Measurements from ENCODE around the gene MGAT3. TPM values are rescaled to one million over a fixed set of nuclear protein-coding genes. Genes with fewer than 3 reads are reported as not detected.
"Not testable (repeated sequence)": the region's sequence is repeated elsewhere in the genome, so short reads cannot be mapped to it uniquely, and the experiment has no call there.

The MGAT3 gene, protein sequence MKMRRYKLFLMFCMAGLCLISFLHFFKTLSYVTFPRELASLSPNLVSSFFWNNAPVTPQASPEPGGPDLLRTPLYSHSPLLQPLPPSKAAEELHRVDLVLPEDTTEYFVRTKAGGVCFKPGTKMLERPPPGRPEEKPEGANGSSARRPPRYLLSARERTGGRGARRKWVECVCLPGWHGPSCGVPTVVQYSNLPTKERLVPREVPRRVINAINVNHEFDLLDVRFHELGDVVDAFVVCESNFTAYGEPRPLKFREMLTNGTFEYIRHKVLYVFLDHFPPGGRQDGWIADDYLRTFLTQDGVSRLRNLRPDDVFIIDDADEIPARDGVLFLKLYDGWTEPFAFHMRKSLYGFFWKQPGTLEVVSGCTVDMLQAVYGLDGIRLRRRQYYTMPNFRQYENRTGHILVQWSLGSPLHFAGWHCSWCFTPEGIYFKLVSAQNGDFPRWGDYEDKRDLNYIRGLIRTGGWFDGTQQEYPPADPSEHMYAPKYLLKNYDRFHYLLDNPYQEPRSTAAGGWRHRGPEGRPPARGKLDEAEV
- polyA plus RNA-seq = under 1 TPM; 0.28 to 0.36 TPM

DNA sequence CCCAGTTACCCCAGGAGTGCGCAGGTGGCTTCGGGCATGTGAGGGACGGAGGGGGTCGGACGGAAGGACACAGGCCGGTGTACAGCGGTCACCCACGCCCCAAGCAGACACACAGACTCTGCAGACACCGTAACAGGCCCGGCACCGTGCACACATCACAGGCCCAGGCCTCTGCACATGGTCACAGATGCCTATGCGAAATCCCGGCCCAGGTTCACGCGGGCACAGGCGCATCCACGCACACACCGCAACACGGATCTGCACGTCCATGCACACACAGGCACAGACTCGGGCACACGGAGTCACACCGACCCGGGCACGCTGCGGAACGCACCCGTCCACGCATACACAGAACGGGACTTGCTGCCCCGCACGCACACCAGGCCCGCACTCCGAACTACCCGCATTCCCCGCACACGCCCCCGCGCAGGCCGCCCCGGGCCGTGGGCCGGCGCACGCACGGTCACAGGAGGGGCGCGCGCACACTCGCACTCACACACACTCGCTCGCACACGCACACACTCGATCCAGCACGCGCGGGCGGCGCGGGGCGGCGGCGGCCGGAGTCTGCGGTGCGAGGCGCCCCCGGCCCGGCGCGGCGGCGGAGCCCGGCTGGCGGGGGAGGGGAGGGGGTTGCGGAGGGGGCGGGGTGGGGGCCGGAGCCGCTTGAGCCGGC, at the start of gene MGAT3:
Gene MGAT3 (plus strand): TSS at position 491 of the 676 bp plus-strand sequence. CDS start 30,336 bp downstream, outside the sequence.
- Histone ChIP-seq H3K27ac (ENCODE audit: low read depth in 2 of 2, low read length in 1 of 2) (no peak within 1 kb of the TSS), H3K27me3 (ENCODE audit: control insufficient read depth in 1 of 2, insufficient read depth in 2 of 2, low read length in 2 of 2) (peaks cover 0 to 10% of the 10 kb centered on the region in 2 donors)

DNA sequence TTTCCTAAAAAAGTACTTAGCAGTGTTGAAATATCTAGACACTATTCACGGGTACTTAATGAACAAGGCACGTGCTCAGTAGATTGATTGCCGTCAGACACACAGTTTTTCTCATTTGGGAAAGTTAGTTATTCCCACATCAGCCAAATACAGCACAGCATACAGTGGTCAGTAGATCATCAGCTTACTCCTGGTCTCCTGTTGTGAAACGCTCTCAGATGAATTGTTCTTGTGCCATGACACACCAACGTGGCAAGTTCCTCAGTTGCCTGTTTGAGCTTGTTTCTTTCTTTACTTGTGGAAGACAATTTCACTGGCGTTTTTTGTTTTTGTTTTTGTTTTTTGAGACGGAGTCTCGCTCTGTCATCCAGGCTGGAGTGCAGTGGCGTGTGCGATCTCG, 48.6 kb upstream of the MGAT3 start:
- WGBS, 2 donors = 68 to 75% methylated on average over 11 of the region's 11 CpGs
- Histone ChIP-seq H3K9me3 (ENCODE audit: control insufficient read depth in 2 of 2, insufficient read depth in 1 of 2, low read depth in 1 of 2, low read length in 1 of 2) (no peaks in the 10 kb centered on the region), H3K27ac (ENCODE audit: low read depth in 2 of 2, low read length in 1 of 2) (peak overlapping the region in 1 of 2 donors; percentile 42), H3K4me3 (ENCODE audit: low read depth in 1 of 2, low read length in 2 of 2) (no peak overlapping the region), H3K4me1 (ENCODE audit: control insufficient read depth in 2 of 2, insufficient read depth in 2 of 2, low read length in 1 of 2) (no peaks in the 10 kb centered on the region), H3K36me3 (ENCODE audit: control insufficient read depth in 2 of 2, insufficient read depth in 2 of 2, low read length in 1 of 2) (no peaks in the 10 kb centered on the region), H3K27me3 (ENCODE audit: control insufficient read depth in 1 of 2, insufficient read depth in 2 of 2, low read length in 2 of 2) (no peaks in the 10 kb centered on the region)

More for the DNA sequence above, at the start of gene MGAT3:
- WGBS, 2 donors = 27 to 43% methylated on average over 48 to 76 of the region's 80 CpGs
- H3K4me3 ChIP-seq (ENCODE audit: low read depth in 1 of 2, low read length in 2 of 2) = peak within 1 kb of the TSS; percentile 40 to 47
- peaks cover 0 to 4% of the 10 kb centered on the region in 2 donors for H3K9me3 ChIP-seq (ENCODE audit: control insufficient read depth in 2 of 2, insufficient read depth in 1 of 2, low read depth in 1 of 2, low read length in 1 of 2)
- H3K4me1 ChIP-seq (ENCODE audit: control insufficient read depth in 2 of 2, insufficient read depth in 2 of 2, low read length in 1 of 2) = peaks cover 4 to 15% of the 10 kb centered on the region in 2 donors
- no peaks in the 10 kb centered on the region for H3K36me3 ChIP-seq (ENCODE audit: control insufficient read depth in 2 of 2, insufficient read depth in 2 of 2, low read length in 1 of 2)

DNA sequence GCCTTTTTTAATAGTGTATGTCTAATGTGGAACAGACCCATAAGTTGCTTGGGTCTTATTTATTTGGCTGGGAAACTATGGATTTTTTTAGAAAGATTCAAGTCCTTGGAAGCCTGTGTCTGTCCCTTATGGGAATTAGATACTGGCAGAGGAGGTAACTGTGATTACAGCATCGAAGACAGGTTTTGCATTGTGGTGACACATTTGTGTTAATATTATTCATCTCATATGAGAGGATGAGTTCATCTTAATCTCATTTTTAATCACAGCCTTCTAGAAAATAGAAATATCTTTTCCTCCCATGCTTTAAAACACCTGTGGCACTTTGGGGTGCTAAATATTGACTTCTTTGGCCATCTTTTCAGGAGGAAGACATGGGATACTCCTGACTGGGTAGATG, 48.0 kb upstream of the MGAT3 start:
- no peak overlapping the region for H3K27ac ChIP-seq (ENCODE audit: low read depth in 2 of 2, low read length in 1 of 2)

DNA sequence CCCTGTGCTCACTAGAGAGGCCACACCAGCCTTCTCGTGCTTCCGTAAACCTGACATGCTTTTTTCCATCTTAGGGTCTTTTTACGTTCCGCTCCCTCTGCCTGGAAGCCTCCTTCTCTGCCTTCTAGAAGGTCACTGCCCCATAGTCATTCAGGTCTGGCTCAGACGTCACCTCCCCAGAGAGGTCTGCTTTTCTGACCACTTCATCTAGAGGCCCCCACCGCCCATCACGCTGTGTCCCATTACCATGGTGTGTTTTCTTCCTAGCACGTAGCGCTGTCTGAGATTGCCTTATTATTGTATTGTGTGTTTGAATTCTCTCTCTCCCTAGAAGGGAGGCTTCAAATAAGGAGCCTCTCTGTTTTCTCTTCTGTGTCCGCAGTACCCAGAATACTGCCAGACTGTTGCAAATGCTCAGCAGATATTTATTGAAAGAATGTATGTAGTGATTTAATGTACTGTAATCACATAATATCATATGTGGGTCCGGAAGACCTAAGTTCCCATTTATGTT, 47.2 kb upstream of the MGAT3 start:
- H3K27ac ChIP-seq (ENCODE audit: low read depth in 2 of 2, low read length in 1 of 2) = no peak overlapping the region

More for the DNA sequence above, 48.0 kb upstream of the MGAT3 start:
- H3K27me3 ChIP-seq (ENCODE audit: control insufficient read depth in 1 of 2, insufficient read depth in 2 of 2, low read length in 2 of 2) = no peaks in the 10 kb centered on the region
- H3K4me3 ChIP-seq (ENCODE audit: low read depth in 1 of 2, low read length in 2 of 2) = no peak overlapping the region
- no peaks in the 10 kb centered on the region for H3K36me3 ChIP-seq (ENCODE audit: control insufficient read depth in 2 of 2, insufficient read depth in 2 of 2, low read length in 1 of 2)
- H3K4me1 ChIP-seq (ENCODE audit: control insufficient read depth in 2 of 2, insufficient read depth in 2 of 2, low read length in 1 of 2) = no peaks in the 10 kb centered on the region
- no peaks in the 10 kb centered on the region for H3K9me3 ChIP-seq (ENCODE audit: control insufficient read depth in 2 of 2, insufficient read depth in 1 of 2, low read depth in 1 of 2, low read length in 1 of 2)
- 58 to 65% methylated on average over 1 of the region's 1 CpG for WGBS, 2 donors

DNA sequence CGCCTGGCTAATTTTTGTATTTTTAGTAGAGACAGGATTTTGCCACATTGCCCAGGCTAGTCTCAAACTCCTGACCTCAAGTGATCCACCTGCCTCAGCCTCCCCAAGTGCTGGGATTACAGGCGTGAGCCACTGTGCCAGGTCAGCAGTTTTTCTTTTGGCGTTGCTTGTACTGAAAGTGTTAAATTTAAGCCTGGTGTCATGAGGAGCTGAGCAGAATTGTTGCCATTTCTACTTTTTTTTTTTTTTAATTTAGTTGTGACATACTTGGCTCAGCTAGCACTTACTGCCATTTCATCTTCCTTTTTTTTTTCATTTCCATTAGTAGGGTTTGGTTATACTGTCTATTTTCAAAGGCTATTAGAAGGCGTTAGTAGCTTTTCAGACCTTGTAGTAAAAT, 46.5 kb upstream of the MGAT3 start:
- WGBS, 2 donors = 88% methylated on average over 4 of the region's 4 CpGs
- H3K4me3 ChIP-seq (ENCODE audit: low read depth in 1 of 2, low read length in 2 of 2) = no peak overlapping the region
- peaks cover 0 to 4% of the 10 kb centered on the region in 2 donors for H3K36me3 ChIP-seq (ENCODE audit: control insufficient read depth in 2 of 2, insufficient read depth in 2 of 2, low read length in 1 of 2)
- no peaks in the 10 kb centered on the region for H3K9me3 ChIP-seq (ENCODE audit: control insufficient read depth in 2 of 2, insufficient read depth in 1 of 2, low read depth in 1 of 2, low read length in 1 of 2)
- H3K27me3 ChIP-seq (ENCODE audit: control insufficient read depth in 1 of 2, insufficient read depth in 2 of 2, low read length in 2 of 2) = no peaks in the 10 kb centered on the region
- no peaks in the 10 kb centered on the region for H3K4me1 ChIP-seq (ENCODE audit: control insufficient read depth in 2 of 2, insufficient read depth in 2 of 2, low read length in 1 of 2)
- no peak overlapping the region for H3K27ac ChIP-seq (ENCODE audit: low read depth in 2 of 2, low read length in 1 of 2)

More for the DNA sequence above, 47.2 kb upstream of the MGAT3 start:
- Histone ChIP-seq H3K27me3 (ENCODE audit: control insufficient read depth in 1 of 2, insufficient read depth in 2 of 2, low read length in 2 of 2) (no peaks in the 10 kb centered on the region), H3K4me3 (ENCODE audit: low read depth in 1 of 2, low read length in 2 of 2) (no peak overlapping the region), H3K4me1 (ENCODE audit: control insufficient read depth in 2 of 2, insufficient read depth in 2 of 2, low read length in 1 of 2) (no peaks in the 10 kb centered on the region), H3K9me3 (ENCODE audit: control insufficient read depth in 2 of 2, insufficient read depth in 1 of 2, low read depth in 1 of 2, low read length in 1 of 2) (no peaks in the 10 kb centered on the region), H3K36me3 (ENCODE audit: control insufficient read depth in 2 of 2, insufficient read depth in 2 of 2, low read length in 1 of 2) (no peaks in the 10 kb centered on the region)
- 94 to 96% methylated on average over 11 of the region's 11 CpGs for WGBS, 2 donors

DNA sequence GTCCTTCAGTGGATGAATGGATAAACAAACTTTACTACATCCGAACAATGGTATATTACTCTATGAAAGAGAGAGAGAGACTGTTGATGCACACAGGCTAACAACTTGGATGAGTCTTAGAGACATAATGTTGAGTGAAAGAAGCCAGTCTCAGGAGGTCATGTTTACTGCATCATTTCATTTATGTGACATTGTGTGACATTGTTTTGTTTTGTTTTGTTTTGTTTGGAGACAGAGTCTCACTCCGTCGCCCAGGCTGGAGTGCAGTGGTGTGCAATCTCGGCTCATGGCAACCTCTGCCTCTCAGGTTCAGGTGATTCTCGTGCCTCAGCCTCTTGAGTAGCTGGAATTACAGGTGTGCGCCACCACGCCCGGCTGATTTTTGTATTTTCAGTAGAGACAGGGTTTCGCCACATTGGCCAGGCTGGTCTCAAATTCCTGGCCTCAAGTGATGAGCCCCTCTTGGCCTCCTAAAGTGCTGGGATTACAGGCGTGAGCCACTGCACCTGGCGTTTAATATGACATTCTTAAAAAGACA, 44.9 kb upstream of the MGAT3 start:
- not testable (repeated sequence) for H3K4me1 ChIP-seq (ENCODE audit: control insufficient read depth in 2 of 2, insufficient read depth in 2 of 2, low read length in 1 of 2); H3K27me3 ChIP-seq (ENCODE audit: control insufficient read depth in 1 of 2, insufficient read depth in 2 of 2, low read length in 2 of 2); H3K4me3 ChIP-seq (ENCODE audit: low read depth in 1 of 2, low read length in 2 of 2); H3K27ac ChIP-seq (ENCODE audit: low read depth in 2 of 2, low read length in 1 of 2); H3K9me3 ChIP-seq (ENCODE audit: control insufficient read depth in 2 of 2, insufficient read depth in 1 of 2, low read depth in 1 of 2, low read length in 1 of 2)
- 85 to 87% methylated on average over 11 of the region's 11 CpGs for WGBS, 2 donors
- H3K36me3 ChIP-seq (ENCODE audit: control insufficient read depth in 2 of 2, insufficient read depth in 2 of 2, low read length in 1 of 2) = peaks cover 11 to 17% of the 10 kb centered on the region in 2 donors

DNA sequence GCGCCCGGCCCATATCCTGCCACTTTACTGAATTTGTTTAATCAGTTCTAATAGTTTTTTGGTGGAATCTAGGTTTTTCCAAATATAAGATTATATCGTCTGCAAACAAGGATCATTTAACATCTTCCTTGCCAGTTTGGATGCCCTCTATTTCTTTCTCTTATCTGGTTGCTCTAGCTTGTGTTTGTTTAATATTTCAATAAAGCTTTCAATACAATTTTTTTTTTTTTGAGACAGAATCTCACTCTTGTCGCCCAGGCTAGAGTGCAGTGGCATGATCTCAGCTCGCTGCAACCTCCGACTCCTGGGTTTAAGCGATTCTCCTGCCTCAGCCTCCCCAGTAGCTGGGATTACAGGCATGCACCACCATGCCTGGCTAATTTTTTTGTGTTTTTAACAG, 43.6 kb upstream of the MGAT3 start:
- not testable (repeated sequence) for H3K4me1 ChIP-seq (ENCODE audit: control insufficient read depth in 2 of 2, insufficient read depth in 2 of 2, low read length in 1 of 2); H3K27ac ChIP-seq (ENCODE audit: low read depth in 2 of 2, low read length in 1 of 2); H3K4me3 ChIP-seq (ENCODE audit: low read depth in 1 of 2, low read length in 2 of 2); H3K9me3 ChIP-seq (ENCODE audit: control insufficient read depth in 2 of 2, insufficient read depth in 1 of 2, low read depth in 1 of 2, low read length in 1 of 2); H3K27me3 ChIP-seq (ENCODE audit: control insufficient read depth in 1 of 2, insufficient read depth in 2 of 2, low read length in 2 of 2)
- WGBS, 2 donors = 92 to 93% methylated on average over 7 of the region's 7 CpGs
- peaks cover 13 to 27% of the 10 kb centered on the region in 2 donors for H3K36me3 ChIP-seq (ENCODE audit: control insufficient read depth in 2 of 2, insufficient read depth in 2 of 2, low read length in 1 of 2)

DNA sequence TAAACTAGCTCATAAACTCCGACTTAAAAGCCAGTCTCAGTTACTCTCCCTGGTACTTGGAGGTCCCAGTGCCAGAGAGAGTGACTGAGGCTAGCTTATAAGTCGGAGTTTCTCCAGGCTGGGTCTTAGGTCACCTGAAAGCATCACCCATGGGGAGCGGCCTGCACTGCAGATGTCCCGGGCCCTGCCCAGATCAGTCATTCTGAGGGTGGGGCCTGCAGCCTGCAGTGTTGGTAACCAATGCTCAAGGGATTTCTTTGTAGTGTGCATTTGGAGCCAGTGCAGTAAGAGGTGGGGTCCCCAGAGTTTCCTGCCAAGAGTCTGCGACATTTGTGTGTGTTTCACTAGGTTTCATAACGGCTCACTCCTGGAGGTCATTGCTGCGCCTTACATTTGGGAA, 42.4 kb upstream of the MGAT3 start:
- H3K4me3 ChIP-seq (ENCODE audit: low read depth in 1 of 2, low read length in 2 of 2) = no peak overlapping the region
- no peaks in the 10 kb centered on the region for H3K9me3 ChIP-seq (ENCODE audit: control insufficient read depth in 2 of 2, insufficient read depth in 1 of 2, low read depth in 1 of 2, low read length in 1 of 2)
- no peaks in the 10 kb centered on the region for H3K27me3 ChIP-seq (ENCODE audit: control insufficient read depth in 1 of 2, insufficient read depth in 2 of 2, low read length in 2 of 2)
- peaks cover 16 to 37% of the 10 kb centered on the region in 2 donors for H3K36me3 ChIP-seq (ENCODE audit: control insufficient read depth in 2 of 2, insufficient read depth in 2 of 2, low read length in 1 of 2)
- 85 to 90% methylated on average over 7 of the region's 7 CpGs for WGBS, 2 donors
- peak overlapping the region in 1 of 2 donors; percentile 80 for H3K27ac ChIP-seq (ENCODE audit: low read depth in 2 of 2, low read length in 1 of 2)
- H3K4me1 ChIP-seq (ENCODE audit: control insufficient read depth in 2 of 2, insufficient read depth in 2 of 2, low read length in 1 of 2) = no peaks in the 10 kb centered on the region

DNA sequence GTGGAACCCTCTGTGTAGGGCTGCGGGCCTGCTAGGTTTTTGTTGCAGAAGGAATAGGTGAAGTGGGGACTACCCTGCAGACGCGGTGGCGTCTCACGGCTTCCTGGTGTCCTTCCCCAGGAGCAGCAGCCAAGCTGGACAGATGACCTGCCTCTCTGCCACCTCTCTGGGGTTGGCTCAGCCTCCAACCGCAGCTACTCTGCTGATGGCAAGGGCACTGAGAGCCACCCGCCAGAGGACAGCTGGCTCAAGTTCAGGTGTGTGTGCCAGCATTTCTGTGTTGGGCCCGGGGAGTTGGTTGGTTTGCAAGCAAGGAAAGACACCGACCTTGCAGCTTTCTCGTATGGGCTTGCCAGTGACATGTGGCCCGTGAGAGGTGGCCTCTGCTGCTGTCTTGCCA, 41.9 kb upstream of the MGAT3 start:
- Histone ChIP-seq H3K27me3 (ENCODE audit: control insufficient read depth in 1 of 2, insufficient read depth in 2 of 2, low read length in 2 of 2) (no peaks in the 10 kb centered on the region), H3K27ac (ENCODE audit: low read depth in 2 of 2, low read length in 1 of 2) (peak overlapping the region in 1 of 2 donors; percentile 48), H3K4me1 (ENCODE audit: control insufficient read depth in 2 of 2, insufficient read depth in 2 of 2, low read length in 1 of 2) (no peaks in the 10 kb centered on the region), H3K36me3 (ENCODE audit: control insufficient read depth in 2 of 2, insufficient read depth in 2 of 2, low read length in 1 of 2) (peaks cover 17 to 39% of the 10 kb centered on the region in 2 donors), H3K4me3 (ENCODE audit: low read depth in 1 of 2, low read length in 2 of 2) (no peak overlapping the region), H3K9me3 (ENCODE audit: control insufficient read depth in 2 of 2, insufficient read depth in 1 of 2, low read depth in 1 of 2, low read length in 1 of 2) (no peaks in the 10 kb centered on the region)
- 75 to 77% methylated on average over 11 of the region's 11 CpGs for WGBS, 2 donors

Data from esophagus (tissue), 2 donors.